Ovary (tissue), 9 donors: ENCODE measurements around the gene RGS16. TPM values are rescaled to one million over a fixed set of nuclear protein-coding genes. Genes with fewer than 3 reads are reported as not detected.

Experiments
- DNase-seq, 5 donors: peaks; one replicate each; pipeline ENCODE4 v3.0.0-alpha.2; 2019 to 2020
- H3K27ac ChIP-seq, 2 donors: fragments of 200-600 bp; one replicate each; pipeline versions ENCODE4 v1.5.1 to v1.8.0; 2019 to 2022
- H3K27me3 ChIP-seq: fragments of 200-600 bp; one replicate; pipeline ENCODE4 v1.8.0; 2022
- H3K36me3 ChIP-seq: fragments of 200-600 bp; sonication (generic); one replicate; pipeline ENCODE4 v1.5.1; 2019
- H3K4me1 ChIP-seq: one replicate; pipeline ENCODE4 v1.8.1; 2013; ENCODE audit warnings: mild to moderate bottlenecking, moderate library complexity; ENCODE audit not compliant: insufficient read depth
- H3K4me3 ChIP-seq: fragments of 200-600 bp; sonication (generic); one replicate; pipeline ENCODE4 v1.5.1; 2017
- H3K9me3 ChIP-seq, 2 donors: fragments of 200-600 bp in 1 of 2; sonication (generic) in 1 of 2; one replicate each; pipeline versions ENCODE4 v1.5.1 to v1.8.1; 2013 to 2019; ENCODE audit warnings: mild to moderate bottlenecking in 1 of 2, moderate library complexity in 1 of 2
- EP300 ChIP-seq: sonication (generic); formaldehyde crosslinking; IDR thresholded peaks from one replicate; pipeline ENCODE4 v1.6.1; 2017; ENCODE audit warnings: antibody characterized with exemption
- POLR2A ChIP-seq: fragments of 450-650 bp; IDR thresholded peaks from one replicate; pipeline ENCODE4 v1.6.1; 2017; ENCODE audit warnings: antibody characterized with exemption, mild to moderate bottlenecking, moderate library complexity
- WGBS, 3 donors: extraction: QIAGEN DNeasy Blood & Tissue Kit in 1 of 3; methylation state at CpG; one replicate each; pipeline versions ENCODE4 v1.1.5 to v1.1.7; 2013 to 2017; 5-methylcytosine and 5-hydroxymethylcytosine counted together
- intact Hi-C, 4 donors: fragments of 100-400 bp; cut with DNase I; formaldehyde crosslinking; loops; one replicate each; pipeline versions ENCODE4 v1.11.0 to v1.15.1; 2022 to 2023
- polyA plus RNA-seq, 2 donors: library from polyadenylated mRNA; stranded (reverse); fragments of 200-250 nt in 1 of 2; fragments of 350-450 nt in 1 of 2; fragmentation: Illumina TruSeq in 1 of 2; extraction: RNeasy Lipid Tissue Mini Kit (QIAGEN cat#74804) in 1 of 2; gene quantifications; one replicate each; pipeline ENCODE4 v1.2.3, GENCODE V29; 2013 to 2014
- total RNA-seq, 7 donors: library from RNA; depleted of rRNA in 2 of 7; stranded (reverse); fragments of >200 nt in 2 of 7; fragmentation: NEBNext Ultra II Directional in 3 of 7; extraction: Animal tissue kit (Norgen Biotek cat#: 25700) in 3 of 7; gene quantifications; one replicate each; pipeline versions ENCODE4 v1.1.0 to v1.2.4, GENCODE V29; 2016 to 2023
- TF ChIP-seq, protein P1 (sequence below), 3 donors: fragments of 450-650 bp in 2 of 3; fragments of 200-600 bp in 1 of 3; IDR thresholded peaks; one replicate each; pipeline versions ENCODE4 v1.5.1 to v1.8.0; 2016 to 2022; ENCODE audit warnings: antibody characterized with exemption in 3 of 3, mild to moderate bottlenecking in 1 of 3
- donor health status: DM: no; HTN: no; CAD: no; lungs with moderate emphysema.
- donor health status: DM: no; HTN: no; CAD: no.
- donor health status: Bipolar disorder and iron deficiency.
- donor health status: DM: yes; HTN: yes; CAD: no.
- donor health status: DM: no; HTN: no; CAD: no.
- donor health status: DM: yes; HTN: yes; CAD: no.

RGS16 gene
- total and polyA plus RNA-seq, 9 donors, result 1.1 to 7.4 (median 3.3) TPM

DNA sequence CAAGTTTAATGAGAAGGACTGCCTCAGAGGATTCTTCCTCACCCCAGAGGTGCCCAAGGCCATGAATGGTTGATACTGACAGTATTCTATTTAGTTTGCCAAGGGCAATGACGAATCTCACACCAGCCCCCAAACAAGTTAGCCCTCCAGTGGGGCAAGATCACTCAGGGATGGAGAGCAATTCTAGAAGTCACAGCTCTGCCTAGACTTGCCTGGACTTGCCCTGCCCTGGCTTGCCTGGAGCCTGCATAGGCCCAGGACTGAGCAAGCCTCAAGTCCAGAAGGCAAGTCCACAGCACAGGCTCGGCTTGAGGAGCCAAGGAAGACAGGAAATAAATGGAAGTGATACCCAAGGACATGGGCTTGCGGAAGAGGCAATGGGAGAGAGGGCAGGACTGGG is 39.5 kb upstream of the RGS16 start:
- no peak overlapping the region for H3K27ac ChIP-seq
- no peak for DNase-seq
- H3K36me3 ChIP-seq, result no peaks in the 10 kb centered on the region
- H3K4me1 ChIP-seq, result no peaks in the 10 kb centered on the region
- TF ChIP-seq EP300 (no peak), POLR2A (no peak)
- TF ChIP-seq, protein P1, sequence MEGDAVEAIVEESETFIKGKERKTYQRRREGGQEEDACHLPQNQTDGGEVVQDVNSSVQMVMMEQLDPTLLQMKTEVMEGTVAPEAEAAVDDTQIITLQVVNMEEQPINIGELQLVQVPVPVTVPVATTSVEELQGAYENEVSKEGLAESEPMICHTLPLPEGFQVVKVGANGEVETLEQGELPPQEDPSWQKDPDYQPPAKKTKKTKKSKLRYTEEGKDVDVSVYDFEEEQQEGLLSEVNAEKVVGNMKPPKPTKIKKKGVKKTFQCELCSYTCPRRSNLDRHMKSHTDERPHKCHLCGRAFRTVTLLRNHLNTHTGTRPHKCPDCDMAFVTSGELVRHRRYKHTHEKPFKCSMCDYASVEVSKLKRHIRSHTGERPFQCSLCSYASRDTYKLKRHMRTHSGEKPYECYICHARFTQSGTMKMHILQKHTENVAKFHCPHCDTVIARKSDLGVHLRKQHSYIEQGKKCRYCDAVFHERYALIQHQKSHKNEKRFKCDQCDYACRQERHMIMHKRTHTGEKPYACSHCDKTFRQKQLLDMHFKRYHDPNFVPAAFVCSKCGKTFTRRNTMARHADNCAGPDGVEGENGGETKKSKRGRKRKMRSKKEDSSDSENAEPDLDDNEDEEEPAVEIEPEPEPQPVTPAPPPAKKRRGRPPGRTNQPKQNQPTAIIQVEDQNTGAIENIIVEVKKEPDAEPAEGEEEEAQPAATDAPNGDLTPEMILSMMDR (IDR thresholded peaks at IDR 0.05), result no peak
- no peaks in the 10 kb centered on the region for H3K9me3 ChIP-seq
- intact Hi-C loops, result no loop called here
- no peaks in the 10 kb centered on the region for H3K27me3 ChIP-seq
- H3K4me3 ChIP-seq, result no peak overlapping the region
- 89 to 92% (median 90%) methylated on average over 3 of the region's 3 CpGs for WGBS, 3 donors

DNA sequence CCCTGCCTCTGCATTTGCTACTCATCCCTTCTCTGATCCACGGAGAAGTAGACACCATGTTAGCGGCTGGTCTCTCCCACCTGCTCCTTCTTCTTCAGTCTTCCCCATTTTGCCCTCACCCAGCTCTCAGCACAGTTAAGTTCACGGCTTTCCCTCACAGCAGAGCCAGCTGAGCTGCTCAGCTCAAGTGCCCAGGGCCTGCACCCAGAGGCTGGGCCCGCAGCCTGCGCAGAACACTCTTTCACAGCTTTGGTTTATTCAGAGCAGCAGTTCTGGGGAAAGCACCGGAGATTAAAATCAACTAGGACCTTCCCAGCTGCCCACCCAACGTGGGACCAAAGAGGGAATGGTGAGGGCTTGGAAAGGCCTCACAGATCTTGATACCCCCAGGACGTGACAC is 38.3 kb upstream of the RGS16 start:
- no peak overlapping the region for H3K4me3 ChIP-seq
- WGBS, 3 donors, result 93 to 96% (median 94%) methylated on average over 8 of the region's 8 CpGs
- no peak overlapping the region for H3K27ac ChIP-seq
- H3K4me1 ChIP-seq, result no peaks in the 10 kb centered on the region
- no peak for DNase-seq
- H3K36me3 ChIP-seq, result no peaks in the 10 kb centered on the region
- intact Hi-C loops, result no loop called here
- no peaks in the 10 kb centered on the region for H3K27me3 ChIP-seq
- H3K9me3 ChIP-seq, result no peaks in the 10 kb centered on the region
- TF ChIP-seq EP300 (no peak), POLR2A (no peak)
- TF ChIP-seq, protein P1 (IDR thresholded peaks at IDR 0.05), result no peak

DNA sequence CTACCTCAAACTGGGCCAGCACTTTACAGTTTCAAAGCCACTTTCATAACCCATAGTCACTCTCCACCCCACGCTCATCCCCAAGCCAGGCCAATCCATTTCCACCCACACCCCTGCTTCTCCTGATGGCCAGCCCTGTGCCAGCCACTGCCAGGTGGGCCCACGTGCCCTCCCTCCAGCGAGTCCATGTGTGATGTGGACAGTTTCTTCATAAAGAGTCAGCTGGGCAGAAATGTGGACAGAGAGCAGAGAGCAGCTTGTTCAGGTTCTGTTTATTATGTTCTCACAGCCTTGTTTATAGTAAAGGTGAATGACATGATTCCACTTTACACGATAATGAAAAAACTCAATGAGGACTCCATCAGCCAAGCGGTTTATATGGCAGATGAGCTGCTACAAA is 37.4 kb upstream of the RGS16 start:
- DNase-seq, result no peak
- intact Hi-C loops, result no loop called here

DNA sequence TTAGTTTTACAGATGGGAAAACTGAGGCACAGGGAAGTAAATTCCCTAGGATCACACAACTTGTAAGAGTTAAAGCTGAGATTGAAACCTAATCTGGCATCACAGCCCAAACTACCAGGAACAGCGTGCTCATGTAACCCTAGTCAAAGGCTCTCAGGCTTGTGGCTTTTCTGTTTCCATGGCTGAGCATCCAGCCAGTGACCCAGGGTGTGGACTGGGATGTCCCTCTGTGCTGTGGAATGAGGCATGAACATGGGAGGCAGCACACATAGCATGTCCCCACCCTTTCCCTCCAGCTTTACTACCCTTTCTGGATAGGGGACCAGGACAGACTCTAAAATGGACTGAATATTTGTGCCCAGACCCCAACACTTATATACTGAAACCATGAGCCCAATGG is 35.1 kb upstream of the RGS16 start:
- Histone ChIP-seq H3K9me3 (no peaks in the 10 kb centered on the region), H3K27me3 (no peaks in the 10 kb centered on the region), H3K36me3 (no peaks in the 10 kb centered on the region), H3K4me1 (no peaks in the 10 kb centered on the region), H3K27ac (no peak overlapping the region), H3K4me3 (no peak overlapping the region)
- intact Hi-C loops, result no loop called here
- 76 to 96% (median 82%) methylated on average over 1 of the region's 1 CpG for WGBS, 3 donors
- no peak for DNase-seq
- TF ChIP-seq, protein P1 (IDR thresholded peaks at IDR 0.05), result no peak
- no peak for TF ChIP-seq POLR2A
- TF ChIP-seq EP300, result no peak

More for the DNA sequence above, 37.4 kb upstream of the RGS16 start:
- Histone ChIP-seq H3K27ac (no peak overlapping the region), H3K36me3 (no peaks in the 10 kb centered on the region), H3K9me3 (no peaks in the 10 kb centered on the region), H3K4me1 (no peaks in the 10 kb centered on the region), H3K27me3 (no peaks in the 10 kb centered on the region), H3K4me3 (no peak overlapping the region)
- WGBS, 3 donors, result 86 to 95% (median 90%) methylated on average over 5 of the region's 5 CpGs
- no peak for TF ChIP-seq EP300
- TF ChIP-seq, protein P1 (IDR thresholded peaks at IDR 0.05), result no peak
- no peak for TF ChIP-seq POLR2A
